GM12873 (cell line): Measurements from ENCODE around the gene ARHGAP30.

Experiments
- CTCF ChIP-seq: IDR thresholded peaks from 2 replicates; pipeline ENCODE4 v1.5.1; 2012; ENCODE audit warnings: low read depth, mild to moderate bottlenecking, moderate library complexity, low read length, control low read depth; ENCODE audit not compliant: insufficient read depth; ENCODE audit errors: missing control alignments

The ARHGAP30 gene

GRCh38 chr1:161039154-161039545 lies 30.5 kb downstream of the ARHGAP30 start:
- no peak for TF ChIP-seq CTCF

GRCh38 chr1:161038523-161039153 lies 31.1 kb downstream of the ARHGAP30 start, which contains the start of gene TSTD1:
TSS of gene TSTD1 (minus strand) at chr1:161038964. CDS start at chr1:161038889, 75 bp downstream.
- TF ChIP-seq CTCF: peak; percentile 20

GRCh38 chr1:161037661-161038522 lies 31.8 kb downstream of the ARHGAP30 start:
- TF ChIP-seq CTCF: no peak

GRCh38 chr1:161033751-161034150 lies 35.9 kb downstream of the ARHGAP30 start:
- no peak for TF ChIP-seq CTCF

GRCh38 chr1:161032409-161032808 lies 37.3 kb downstream of the ARHGAP30 start:
- TF ChIP-seq CTCF: no peak

GRCh38 chr1:161031874-161032273 lies 37.8 kb downstream of the ARHGAP30 start:
- no peak for TF ChIP-seq CTCF

GRCh38 chr1:161021970-161022353 lies 47.7 kb downstream of the ARHGAP30 start:
- no peak for TF ChIP-seq CTCF
